PC-3 (cell line): Measurements from ENCODE around the gene PACSIN3. TPM values are rescaled to one million over a fixed set of nuclear protein-coding genes. Genes with fewer than 3 reads are reported as not detected.

Source experiments
- ATAC-seq: fragments of 200-7000 bp; cut with Tn5 transposase; 2 replicates; pipeline ENCODE4 v1.9.1; 2020; ENCODE audit warnings: mild to moderate bottlenecking, moderate library complexity
- BruUV-seq: library from RNA; stranded (reverse); fragments of 400-500 nt; replicated peaks from 2 replicates; lab custom pipeline; 2021; lab: Mats Ljungman, UMichigan
- CTCF ChIA-PET: fragments of 300-600 bp; sonication (Branson Sonifier 250); formaldehyde crosslinking; loops from one replicate; lab custom pipeline; 2022; ENCODE audit warnings: antibody characterized with exemption; lab: Charles Lee
- POLR2A ChIA-PET: fragments of 300-600 bp; sonication (Branson Sonifier 250); formaldehyde crosslinking; loops from one replicate; lab custom pipeline; 2022; ENCODE audit warnings: antibody characterized with exemption; ENCODE audit not compliant: unreplicated experiment; lab: Charles Lee
- DNase-seq: peaks from one replicate; pipeline ENCODE4 v3.0.0-alpha.2; 2015
- H2AFZ ChIP-seq: fragments of 300-600 bp; sonication (generic); 2 replicates; pipeline ENCODE4 v1.6.0; 2016; ENCODE audit warnings: antibody characterized with exemption, low read length
- H3F3A ChIP-seq: fragments of 300-600 bp; sonication (generic); one replicate; pipeline ENCODE4 v1.6.0; 2017; ENCODE audit warnings: antibody characterized with exemption, low read length, control low read depth, mild to moderate bottlenecking; ENCODE audit not compliant: unreplicated experiment
- H3K27ac ChIP-seq: fragments of 300-600 bp; sonication (generic); 2 replicates; pipeline ENCODE4 v1.5.1; 2016; ENCODE audit warnings: mild to moderate bottlenecking, low read length
- H3K27me3 ChIP-seq: fragments of 300-600 bp; sonication (generic); 2 replicates; pipeline ENCODE4 v1.6.1; 2016; ENCODE audit warnings: low read length, mixed read lengths
- H3K36me3 ChIP-seq: fragments of 300-600 bp; sonication (generic); 2 replicates; pipeline ENCODE4 v1.6.1; 2016; ENCODE audit warnings: low read depth, mixed run types, low read length, mixed read lengths
- H3K4me1 ChIP-seq: fragments of 300-600 bp; sonication (generic); 2 replicates; pipeline ENCODE4 v1.5.1; 2016; ENCODE audit warnings: low read length; ENCODE audit not compliant: insufficient read depth
- H3K4me2 ChIP-seq: fragments of 300-600 bp; sonication (generic); 2 replicates; pipeline ENCODE4 v1.6.0; 2016; ENCODE audit warnings: low read length
- H3K4me3 ChIP-seq: fragments of 300-600 bp; sonication (generic); 2 replicates; pipeline ENCODE4 v1.5.1; 2016; ENCODE audit warnings: mild to moderate bottlenecking, low read length, mixed read lengths
- H3K79me2 ChIP-seq: fragments of 300-600 bp; sonication (generic); 2 replicates; pipeline ENCODE4 v1.6.1; 2017; ENCODE audit warnings: low read length, mixed read lengths
- H3K9ac ChIP-seq: fragments of 300-600 bp; sonication (generic); 2 replicates; pipeline ENCODE4 v1.6.0; 2016; ENCODE audit warnings: mild to moderate bottlenecking, low read length
- H3K9me2 ChIP-seq: fragments of 300-600 bp; sonication (generic); replicated peaks from 2 replicates; pipeline ENCODE4 v1.6.1; 2016; ENCODE audit warnings: mixed run types, low read length, mixed read lengths
- H3K9me3 ChIP-seq: fragments of 300-600 bp; sonication (generic); 2 replicates; pipeline ENCODE4 v1.6.1; 2016; ENCODE audit warnings: low read length, mixed read lengths
- H4K20me1 ChIP-seq: fragments of 300-600 bp; sonication (generic); 2 replicates; pipeline ENCODE4 v1.6.1; 2016; ENCODE audit warnings: low read length, mixed read lengths
- EZH2 ChIP-seq: fragments of 300-600 bp; sonication (generic); IDR thresholded peaks from one replicate; pipeline ENCODE4 v1.6.1; 2017; ENCODE audit warnings: antibody characterized with exemption, mild to moderate bottlenecking, low read length; ENCODE audit not compliant: unreplicated experiment
- EZH2phosphoT487 ChIP-seq: fragments of 300-600 bp; sonication (generic); IDR thresholded peaks from 2 replicates; pipeline ENCODE4 v1.6.1; 2018; ENCODE audit warnings: mild to moderate bottlenecking, antibody characterized with exemption, low read length, borderline replicate concordance
- intact Hi-C: fragments of 100-400 bp; cut with micrococcal nuclease; formaldehyde crosslinking; loops from 2 replicates; pipeline ENCODE4 v1.9.0; 2023
- total RNA-seq: library from RNA; depleted of rRNA; stranded (reverse); fragments of >200 nt; gene quantifications from 2 replicates; pipeline ENCODE4 v1.2.3, GENCODE V29; 2014
- TF ChIP-seq, protein P1 (sequence below): fragments of 300-600 bp; sonication (generic); conservative IDR thresholded peaks from 2 replicates; pipeline ENCODE4 v1.5.1; 2017; ENCODE audit warnings: antibody characterized with exemption, low read depth, mild to moderate bottlenecking, low read length

Gene PACSIN3
- total RNA-seq, 1 experiment from 2014 or later, result 83.9 TPM

DNA sequence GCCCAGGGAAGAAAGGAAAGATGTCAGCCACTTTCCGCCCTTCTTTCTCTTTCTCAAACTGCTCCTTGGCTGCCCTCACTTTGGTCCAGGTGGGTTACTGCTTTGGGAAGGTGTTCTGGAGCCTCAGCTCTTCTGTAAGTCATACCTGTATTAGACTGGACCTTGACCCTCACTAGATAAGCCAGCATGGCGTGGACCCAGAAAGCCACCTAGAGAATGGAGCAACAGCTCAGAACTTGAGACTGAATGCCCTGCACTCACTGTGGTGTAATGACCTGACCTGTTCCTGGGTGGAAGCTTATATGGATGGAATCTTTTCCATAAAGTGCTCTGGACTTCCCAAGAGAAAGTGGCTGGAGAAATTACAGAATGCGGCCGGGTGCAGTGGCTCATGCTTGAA is 46.8 kb upstream of the PACSIN3 start:
- TF ChIP-seq, protein P1, sequence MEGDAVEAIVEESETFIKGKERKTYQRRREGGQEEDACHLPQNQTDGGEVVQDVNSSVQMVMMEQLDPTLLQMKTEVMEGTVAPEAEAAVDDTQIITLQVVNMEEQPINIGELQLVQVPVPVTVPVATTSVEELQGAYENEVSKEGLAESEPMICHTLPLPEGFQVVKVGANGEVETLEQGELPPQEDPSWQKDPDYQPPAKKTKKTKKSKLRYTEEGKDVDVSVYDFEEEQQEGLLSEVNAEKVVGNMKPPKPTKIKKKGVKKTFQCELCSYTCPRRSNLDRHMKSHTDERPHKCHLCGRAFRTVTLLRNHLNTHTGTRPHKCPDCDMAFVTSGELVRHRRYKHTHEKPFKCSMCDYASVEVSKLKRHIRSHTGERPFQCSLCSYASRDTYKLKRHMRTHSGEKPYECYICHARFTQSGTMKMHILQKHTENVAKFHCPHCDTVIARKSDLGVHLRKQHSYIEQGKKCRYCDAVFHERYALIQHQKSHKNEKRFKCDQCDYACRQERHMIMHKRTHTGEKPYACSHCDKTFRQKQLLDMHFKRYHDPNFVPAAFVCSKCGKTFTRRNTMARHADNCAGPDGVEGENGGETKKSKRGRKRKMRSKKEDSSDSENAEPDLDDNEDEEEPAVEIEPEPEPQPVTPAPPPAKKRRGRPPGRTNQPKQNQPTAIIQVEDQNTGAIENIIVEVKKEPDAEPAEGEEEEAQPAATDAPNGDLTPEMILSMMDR, result no peak
- TF ChIP-seq EZH2 (no peak), EZH2phosphoT487 (no peak)
- no peaks in the 10 kb centered on the region for H3K27me3 ChIP-seq
- intact Hi-C loops, result no loop called here
- no peak for ATAC-seq
- H2AFZ ChIP-seq, result no peak overlapping the region
- H3K79me2 ChIP-seq, result 0 out of 2 replicates have a peak, but pooled peaks cover 4% of the 10 kb centered on the region
- H3K4me3 ChIP-seq, result no peak overlapping the region
- no peaks in the 10 kb centered on the region for H4K20me1 ChIP-seq
- no peak overlapping the region for H3K9ac ChIP-seq
- no peaks in the 10 kb centered on the region for H3K9me3 ChIP-seq
- peaks cover 5% of the 10 kb centered on the region for H3F3A ChIP-seq
- no peak for DNase-seq
- POLR2A ChIA-PET, result no interaction called here
- peaks cover 43% of the 10 kb centered on the region for H3K4me1 ChIP-seq
- H3K9me2 ChIP-seq, result no peaks in the 10 kb centered on the region
- no peak overlapping the region for H3K27ac ChIP-seq
- no TSS peak for BruUV-seq
- H3K36me3 ChIP-seq, result 0 out of 2 replicates have a peak, but pooled peaks cover 2% of the 10 kb centered on the region
- no peak overlapping the region for H3K4me2 ChIP-seq
- CTCF ChIA-PET, result interaction anchor here (2.4 kb wide), 1 partner anchor 19 kb away, joined by 10 read pairs; the partner anchor contains the start of gene DDB2

DNA sequence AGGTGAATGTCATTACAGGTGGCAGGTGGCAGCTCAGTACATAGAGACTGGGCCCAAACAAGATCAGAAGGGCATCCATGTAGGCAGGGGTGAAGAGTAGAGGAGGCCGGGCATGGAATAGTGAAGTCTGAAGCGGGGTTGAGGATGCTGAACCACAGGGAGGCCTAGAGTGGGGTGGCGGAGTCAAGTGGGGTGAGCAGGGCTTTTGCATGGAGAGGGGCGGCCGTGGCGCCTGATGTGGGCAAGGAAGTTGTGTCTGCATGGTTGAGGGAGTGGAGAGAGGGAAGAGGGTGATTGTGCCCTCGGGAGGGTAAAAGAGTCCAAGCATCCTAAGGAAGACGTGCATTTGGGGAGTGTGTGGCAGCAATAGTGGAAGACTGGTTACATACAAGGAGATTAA is 42.9 kb upstream of the PACSIN3 start:
- peaks cover 5% of the 10 kb centered on the region for H3F3A ChIP-seq
- TF ChIP-seq EZH2 (no peak), EZH2phosphoT487 (no peak)
- TF ChIP-seq, protein P1, result no peak
- no peaks in the 10 kb centered on the region for H3K36me3 ChIP-seq
- H2AFZ ChIP-seq, result no peak overlapping the region
- no peaks in the 10 kb centered on the region for H3K9me2 ChIP-seq
- H3K9ac ChIP-seq, result no peak overlapping the region
- ATAC-seq, result no peak
- H3K27ac ChIP-seq, result no peak overlapping the region
- no peak for DNase-seq
- H3K4me2 ChIP-seq, result no peak overlapping the region
- ChIA-PET POLR2A (no interaction called here), CTCF (no interaction called here)
- H3K4me3 ChIP-seq, result no peak overlapping the region
- H3K27me3 ChIP-seq, result no peaks in the 10 kb centered on the region
- H3K79me2 ChIP-seq, result no peaks in the 10 kb centered on the region
- H4K20me1 ChIP-seq, result no peaks in the 10 kb centered on the region
- BruUV-seq, result no TSS peak
- H3K4me1 ChIP-seq, result peaks cover 18% of the 10 kb centered on the region
- H3K9me3 ChIP-seq, result no peaks in the 10 kb centered on the region
- intact Hi-C loops, result no loop called here

DNA sequence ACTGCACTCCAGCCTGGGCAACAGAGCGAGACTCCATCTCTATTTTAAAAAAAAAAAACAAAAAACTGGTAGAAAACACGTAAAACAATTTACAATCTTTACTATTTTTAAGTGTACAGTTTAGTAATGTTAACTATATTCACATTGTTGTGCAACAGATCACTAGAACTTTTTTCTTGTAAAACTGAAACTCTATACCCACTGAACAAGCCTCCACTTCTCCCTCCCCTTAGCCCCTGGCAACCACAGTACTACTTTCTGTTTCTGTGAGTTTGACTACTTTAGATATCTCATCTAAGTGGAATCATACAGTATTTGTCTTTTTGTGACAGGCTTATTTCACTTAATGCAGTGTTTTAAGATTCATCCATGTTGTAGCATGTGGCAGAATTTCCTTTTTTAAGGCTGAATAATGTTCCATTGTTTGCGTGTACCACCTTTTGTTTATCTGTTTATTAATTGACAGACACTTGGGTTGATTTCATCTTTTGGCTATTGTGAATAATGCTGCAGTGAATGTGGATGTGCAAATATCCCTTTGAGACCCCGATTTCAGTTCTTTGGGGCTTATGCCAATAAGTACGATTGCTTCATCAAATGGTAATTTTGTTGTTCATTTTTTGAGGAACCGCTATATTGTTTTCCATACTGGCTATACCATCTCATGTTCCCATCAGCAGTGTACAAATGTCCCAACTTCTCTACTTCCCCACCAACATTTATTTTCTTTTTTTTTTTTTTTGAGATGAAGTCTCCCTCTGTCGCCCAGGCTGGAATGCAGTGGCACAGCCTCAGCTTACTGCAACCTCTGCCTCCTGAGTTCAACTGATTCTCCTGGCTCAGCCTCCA is 39.5 kb upstream of the PACSIN3 start:
- no peak overlapping the region for H3K4me2 ChIP-seq
- intact Hi-C loops, result no loop called here
- DNase-seq (no peak), ATAC-seq (0 out of 2 replicates have a peak, but pooled peaks have one; percentile 29)
- BruUV-seq, result no TSS peak
- H3F3A ChIP-seq, result no peaks in the 10 kb centered on the region
- TF ChIP-seq EZH2 (no peak), EZH2phosphoT487 (no peak)
- ChIA-PET POLR2A (no interaction called here), CTCF (no interaction called here)
- H3K4me1 ChIP-seq, result no peaks in the 10 kb centered on the region; the same call in 1 of the 2 replicates
- H3K79me2 ChIP-seq, result no peaks in the 10 kb centered on the region
- H2AFZ ChIP-seq, result no peak overlapping the region
- no peak overlapping the region for H3K4me3 ChIP-seq
- no peaks in the 10 kb centered on the region for H3K27me3 ChIP-seq
- H3K9me3 ChIP-seq, result no peaks in the 10 kb centered on the region
- no peaks in the 10 kb centered on the region for H3K36me3 ChIP-seq
- H3K27ac ChIP-seq, result no peak overlapping the region
- no peaks in the 10 kb centered on the region for H3K9me2 ChIP-seq
- H3K9ac ChIP-seq, result no peak overlapping the region
- H4K20me1 ChIP-seq, result no peaks in the 10 kb centered on the region
